OCI-LY7 (cell line): ENCODE data around the gene MAP10.

Source experiments
- CTCF ChIP-seq: fragments of 200-600 bp; sonication (generic); conservative IDR thresholded peaks from 2 replicates; pipeline ENCODE4 v1.5.1; 2014; ENCODE audit warnings: mild to moderate bottlenecking, antibody characterized with exemption, low read length, moderate library complexity, mixed read lengths
- EZH2phosphoT487 ChIP-seq: fragments of 200-600 bp; sonication (generic); IDR thresholded peaks from 2 replicates; pipeline ENCODE4 v1.6.1; 2018; ENCODE audit warnings: low read depth, borderline replicate concordance, mild to moderate bottlenecking, mixed run types, antibody characterized with exemption, low read length, moderate library complexity, mixed read lengths

- TF ChIP-seq CTCF, result no peak
- no peak for TF ChIP-seq EZH2phosphoT487
Measured at GRCh38 chr1:232831895-232832294, 26.7 kb downstream of the MAP10 start.
